T-cell (primary cell): ENCODE results near the gene DHX58. TPM values are rescaled to one million over a fixed set of nuclear protein-coding genes. Genes with fewer than 3 reads are reported as not detected.
A peak's percentile ranks its signal among the peaks of the same experiment; 100 is the strongest.

Experiments
- ATAC-seq, 4 experiments: fragments of 200-7000 bp in 3 of 4; fragments of 150-1000 bp in 1 of 4; cut with Tn5 transposase; replicated peaks in 1 of 4; 1 replicate in 3 of 4; 2 replicates in 1 of 4; pipeline ENCODE4 v1.10.0; 2021; ENCODE audit warnings: moderate library complexity in 3 of 4, mild to moderate bottlenecking in 2 of 4, moderate number of reproducible peaks in 1 of 4
- CTCF ChIA-PET, 2 donors: fragments of 300-600 bp; sonication (Branson Sonifier 250); formaldehyde crosslinking; loops; one replicate each; lab custom pipeline; 2022; ENCODE audit warnings: antibody characterized with exemption in 2 of 2; lab: Charles Lee
- POLR2A ChIA-PET, 2 donors: fragments of 300-600 bp; sonication (Branson Sonifier 250); formaldehyde crosslinking; loops; one replicate each; lab custom pipeline; 2022; ENCODE audit warnings: antibody characterized with exemption in 2 of 2; lab: Charles Lee
- DNase-seq, 35 experiments: peaks; one replicate each; pipeline versions ENCODE4 v3.0.0 to v3.0.0-alpha.2; 2013 to 2023
- H3K27ac ChIP-seq: one replicate; pipeline ENCODE4 v1.5.1; 2013; ENCODE audit warnings: low read length
- H3K27me3 ChIP-seq, 2 experiments: replicated peaks in 1 of 2; 1 replicate in 1 of 2; 2 replicates in 1 of 2; pipeline versions ENCODE4 v1.6.1 to v1.7.0; 2013; ENCODE audit warnings: low read length in 1 of 2, mixed read lengths in 1 of 2; ENCODE audit not compliant: control insufficient read depth in 2 of 2, insufficient read depth in 2 of 2; ENCODE audit errors: extremely low read depth in 1 of 2
- H3K36me3 ChIP-seq, 2 donors: 1 replicate in 1 of 2; 2 replicates in 1 of 2; pipeline versions ENCODE4 v1.6.1 to v1.7.0; 2013; ENCODE audit warnings: low read length in 1 of 2; ENCODE audit not compliant: control insufficient read depth in 2 of 2, insufficient read depth in 1 of 2; ENCODE audit errors: extremely low read depth in 1 of 2
- H3K4me1 ChIP-seq, 2 experiments: 1 replicate in 1 of 2; 2 replicates in 1 of 2; pipeline versions ENCODE4 v1.6.1 to v1.7.0; 2013; ENCODE audit warnings: low read length in 2 of 2, mixed read lengths in 1 of 2; ENCODE audit not compliant: insufficient read depth in 2 of 2, control insufficient read depth in 1 of 2; ENCODE audit errors: extremely low read depth in 1 of 2
- H3K4me3 ChIP-seq, 2 donors: 1 replicate in 1 of 2; 2 replicates in 1 of 2; pipeline versions ENCODE4 v1.5.1 to v1.7.0; 2013; ENCODE audit warnings: mild to moderate bottlenecking in 2 of 2, low read length in 1 of 2, moderate library complexity in 1 of 2; ENCODE audit not compliant: control insufficient read depth in 1 of 2; ENCODE audit errors: extremely low read depth in 1 of 2
- H3K9me3 ChIP-seq: 2 replicates; pipeline ENCODE4 v1.7.0; 2013
- H3K27ac Mint-ChIP-seq, 2 donors: one replicate each; pipeline ENCODE4 v1.8.0; 2020 to 2021; ENCODE audit warnings: mild to moderate bottlenecking in 2 of 2, mixed read lengths in 2 of 2
- H3K27me3 Mint-ChIP-seq, 2 donors: one replicate each; pipeline ENCODE4 v1.8.0; 2021 to 2022; ENCODE audit warnings: mixed read lengths in 2 of 2
- H3K36me3 Mint-ChIP-seq: one replicate; pipeline ENCODE4 v1.8.0; 2021; ENCODE audit warnings: mixed read lengths
- H3K4me1 Mint-ChIP-seq, 3 donors: one replicate each; pipeline ENCODE4 v1.8.0; 2020 to 2022; ENCODE audit warnings: mixed read lengths in 3 of 3, mild to moderate bottlenecking in 1 of 3
- H3K4me3 Mint-ChIP-seq, 3 donors: one replicate each; pipeline ENCODE4 v1.8.0; 2020 to 2022; ENCODE audit warnings: mild to moderate bottlenecking in 3 of 3, mixed read lengths in 3 of 3, moderate library complexity in 3 of 3
- H3K9me3 Mint-ChIP-seq, 3 donors: one replicate each; pipeline ENCODE4 v1.8.0; 2020 to 2022; ENCODE audit warnings: mixed read lengths in 3 of 3
- WGBS: methylation state at CpG from one replicate; pipeline ENCODE4 v1.1.5; 2013; ENCODE audit warnings: missing lambda C conversion rate; ENCODE audit not compliant: insufficient coverage; 5-methylcytosine and 5-hydroxymethylcytosine counted together
- total RNA-seq, 35 experiments: library from RNA in 6 of 35; stranded (reverse) in 6 of 35; fragments of 120-200 nt in 1 of 35; gene quantifications; one replicate each; pipeline versions ENCODE4 v1.2.1 to v1.2.4 and lab custom pipeline; 2013 to 2026

The DHX58 gene
- total RNA-seq, 5 donors from 2014 or later (not counting 1 experiment from before 2014, with no cell fraction given) = 38.2 to 63.0 (median 41.7) TPM

- POLR2A ChIA-PET = no interaction called here
- no peak for ATAC-seq
- H3K27ac Mint-ChIP-seq = no peak overlapping the region
These were observed 49.8 kb downstream of the DHX58 start for GRCh38 chr17:42062681-42063080.

GRCh38 chr17:42061646-42062487 lies 50.6 kb downstream of the DHX58 start:
- no peak for ATAC-seq
- H3K27ac Mint-ChIP-seq = no peak overlapping the region
- H3K4me1 Mint-ChIP-seq = peaks cover 19 to 36% (median 22%) of the 10 kb centered on the region in 3 donors
- no peaks in the 10 kb centered on the region for H3K9me3 ChIP-seq
- H3K27ac ChIP-seq = no peak overlapping the region
- H3K27me3 ChIP-seq = peaks cover 0 to 35% of the 10 kb centered on the region in 2 experiments
- no peaks in the 10 kb centered on the region for H3K36me3 ChIP-seq
- WGBS = 83% methylated on average over 3 of the region's 5 CpGs
- ChIA-PET CTCF (interaction anchor here (0.7 to 1.2 kb wide), 2 partner anchors 41 to 324 kb away, joined by 3 to 10 read pairs; no protein-coding TSS in a partner anchor), POLR2A (no interaction called here)
- no peaks in the 10 kb centered on the region for H3K9me3 Mint-ChIP-seq
- H3K4me3 Mint-ChIP-seq = no peak overlapping the region
- no peaks in the 10 kb centered on the region for H3K36me3 Mint-ChIP-seq
- H3K4me1 ChIP-seq = peaks cover 13 to 29% of the 10 kb centered on the region in 2 experiments
- H3K4me3 ChIP-seq = no peak overlapping the region
- H3K27me3 Mint-ChIP-seq = peaks cover 0 to 12% of the 10 kb centered on the region in 2 donors
- no peak for DNase-seq

More at GRCh38 chr17:42062681-42063080, 49.8 kb downstream of the DHX58 start:
- 72% methylated on average over 13 of the region's 14 CpGs for WGBS
- peaks cover 0 to 38% of the 10 kb centered on the region in 2 experiments for H3K27me3 ChIP-seq
- H3K9me3 Mint-ChIP-seq = no peaks in the 10 kb centered on the region
- peaks cover 13 to 35% of the 10 kb centered on the region in 2 experiments for H3K4me1 ChIP-seq
- H3K4me3 ChIP-seq = no peak overlapping the region
- DNase-seq = no peak
- H3K4me1 Mint-ChIP-seq = peaks cover 19 to 36% (median 24%) of the 10 kb centered on the region in 3 donors
- H3K27ac ChIP-seq = no peak overlapping the region
- no peaks in the 10 kb centered on the region for H3K36me3 Mint-ChIP-seq
- H3K9me3 ChIP-seq = no peaks in the 10 kb centered on the region
- peaks cover 0 to 12% of the 10 kb centered on the region in 2 donors for H3K27me3 Mint-ChIP-seq
- no peaks in the 10 kb centered on the region for H3K36me3 ChIP-seq
- CTCF ChIA-PET = interaction anchor here in 1 of 2 donors (0.6 to 0.9 kb wide), 2 partner anchors 51 to 100 kb away, joined by 3 read pairs; no protein-coding TSS in a partner anchor
- peak overlapping the region in 1 of 3 donors; percentile 68 for H3K4me3 Mint-ChIP-seq

GRCh38 chr17:42060231-42060630 lies 52.3 kb downstream of the DHX58 start:
- Histone ChIP-seq H3K36me3 (no peaks in the 10 kb centered on the region), H3K4me3 (no peak overlapping the region), H3K27ac (no peak overlapping the region), H3K9me3 (no peaks in the 10 kb centered on the region), H3K27me3 (peaks cover 0 to 45% of the 10 kb centered on the region in 2 experiments), H3K4me1 (peaks cover 12 to 24% of the 10 kb centered on the region in 2 experiments)
- Mint-ChIP-seq H3K27ac (no peak overlapping the region), H3K9me3 (no peaks in the 10 kb centered on the region), H3K4me3 (no peak overlapping the region), H3K36me3 (no peaks in the 10 kb centered on the region), H3K4me1 (peaks cover 18 to 30% (median 20%) of the 10 kb centered on the region in 3 donors), H3K27me3 (peaks cover 2 to 22% of the 10 kb centered on the region in 2 donors)
- no peak for DNase-seq
- 79% methylated on average over 4 of the region's 4 CpGs for WGBS
- CTCF ChIA-PET = interaction anchor here in 1 of 2 donors (0.7 kb wide), 1 partner anchor 17 kb away, joined by 3 read pairs; no protein-coding TSS in a partner anchor
- ATAC-seq = no peak
- POLR2A ChIA-PET = no interaction called here

- Mint-ChIP-seq H3K4me3 (no peak overlapping the region), H3K9me3 (no peaks in the 10 kb centered on the region), H3K27me3 (peaks cover 6 to 26% of the 10 kb centered on the region in 2 donors), H3K36me3 (no peaks in the 10 kb centered on the region), H3K4me1 (peaks cover 14 to 26% (median 16%) of the 10 kb centered on the region in 3 donors), H3K27ac (no peak overlapping the region)
- ATAC-seq (no peak), DNase-seq (no peak)
- ChIA-PET POLR2A (interaction anchor here in 1 of 2 donors (0.6 kb wide), 1 partner anchor 96 kb away, joined by 5 read pairs; no protein-coding TSS in a partner anchor), CTCF (no interaction called here)
- no peaks in the 10 kb centered on the region for H3K36me3 ChIP-seq
- no peak overlapping the region for H3K4me3 ChIP-seq
- no peak overlapping the region for H3K27ac ChIP-seq
- 33% methylated on average over 1 of the region's 4 CpGs for WGBS
- no peaks in the 10 kb centered on the region for H3K9me3 ChIP-seq
- H3K27me3 ChIP-seq = peaks cover 0 to 49% of the 10 kb centered on the region in 2 experiments
- peaks cover 8 to 20% of the 10 kb centered on the region in 2 experiments for H3K4me1 ChIP-seq
These were observed 52.7 kb downstream of the DHX58 start for GRCh38 chr17:42059815-42060214.

GRCh38 chr17:42058063-42058462 lies 54.5 kb downstream of the DHX58 start:
- Mint-ChIP-seq H3K36me3 (no peaks in the 10 kb centered on the region), H3K27ac (no peak overlapping the region), H3K9me3 (no peaks in the 10 kb centered on the region), H3K27me3 (peaks cover 11 to 32% of the 10 kb centered on the region in 2 donors), H3K4me3 (no peak overlapping the region), H3K4me1 (peaks cover 0 to 9% (median 0%) of the 10 kb centered on the region in 3 donors)
- no peak overlapping the region for H3K27ac ChIP-seq
- H3K4me1 ChIP-seq = peaks cover 2 to 3% of the 10 kb centered on the region in 2 experiments
- WGBS = 64% methylated on average over 7 of the region's 7 CpGs
- ChIA-PET CTCF (no interaction called here), POLR2A (no interaction called here)
- DNase-seq (no peak), ATAC-seq (no peak)
- H3K36me3 ChIP-seq = no peaks in the 10 kb centered on the region
- H3K9me3 ChIP-seq = no peaks in the 10 kb centered on the region
- H3K4me3 ChIP-seq = no peak overlapping the region
- H3K27me3 ChIP-seq = peaks cover 0 to 59% of the 10 kb centered on the region in 2 experiments

GRCh38 chr17:42056635-42057034 lies 55.9 kb downstream of the DHX58 start:
- Histone ChIP-seq H3K9me3 (no peaks in the 10 kb centered on the region), H3K4me3 (no peak overlapping the region), H3K36me3 (no peaks in the 10 kb centered on the region), H3K4me1 (no peaks in the 10 kb centered on the region), H3K27me3 (peaks cover 0 to 55% of the 10 kb centered on the region in 2 experiments), H3K27ac (no peak overlapping the region)
- Mint-ChIP-seq H3K4me3 (no peak overlapping the region), H3K36me3 (no peaks in the 10 kb centered on the region), H3K27me3 (peaks cover 19 to 42% of the 10 kb centered on the region in 2 donors), H3K4me1 (peaks cover 0 to 7% (median 1%) of the 10 kb centered on the region in 3 donors), H3K9me3 (no peaks in the 10 kb centered on the region), H3K27ac (no peak overlapping the region)
- WGBS = 69% methylated on average over 2 of the region's 3 CpGs
- no peak for ATAC-seq
- DNase-seq = no peak
- CTCF ChIA-PET = interaction anchor here in 1 of 2 donors (0.6 kb wide), 1 partner anchor 476 kb away, joined by 3 read pairs; no protein-coding TSS in a partner anchor
- POLR2A ChIA-PET = no interaction called here
